HG02678 (cell line): ENCODE measurements around the gene RNF123.
"Not testable (repeated sequence)": the region's sequence is repeated elsewhere in the genome, so short reads cannot be mapped to it uniquely, and the experiment has no call there.

Experiments
- ATAC-seq: cut with Tn5 transposase; IDR thresholded peaks from one replicate; pipeline ENCODE4 v1.9.1; 2021; ENCODE audit warnings: mild to moderate bottlenecking, moderate library complexity; ENCODE audit not compliant: unreplicated experiment

The RNF123 gene

GRCh38 chr3:49734752-49735151 is 45.4 kb downstream of the RNF123 start:
- no peak for ATAC-seq

GRCh38 chr3:49738067-49738713 is 48.8 kb downstream of the RNF123 start:
- ATAC-seq = no peak

GRCh38 chr3:49740427-49740826 is 51.1 kb downstream of the RNF123 start:
- ATAC-seq = no peak

GRCh38 chr3:49745986-49746385 is 56.6 kb downstream of the RNF123 start:
- ATAC-seq = no peak

GRCh38 chr3:49747792-49748480 is 58.6 kb downstream of the RNF123 start:
- ATAC-seq = no peak

- not testable (repeated sequence) for ATAC-seq
Observed at GRCh38 chr3:49748874-49749273, 59.5 kb downstream of the RNF123 start.

- ATAC-seq = no peak
Observed at GRCh38 chr3:49750056-49750455, 60.7 kb downstream of the RNF123 start.

- ATAC-seq = no peak
Observed at GRCh38 chr3:49751501-49751900, 62.1 kb downstream of the RNF123 start.

GRCh38 chr3:49754536-49754935 is 65.2 kb downstream of the RNF123 start:
- ATAC-seq = no peak

GRCh38 chr3:49756036-49756435 is 66.7 kb downstream of the RNF123 start:
- ATAC-seq = no peak

GRCh38 chr3:49757197-49757596 is 67.8 kb downstream of the RNF123 start:
- no peak for ATAC-seq

GRCh38 chr3:49759226-49759625 is 69.9 kb downstream of the RNF123 start:
- no peak for ATAC-seq

- no peak for ATAC-seq
Observed at GRCh38 chr3:49761661-49762060, 72.3 kb downstream of the RNF123 start.

GRCh38 chr3:49763981-49764380 is 74.6 kb downstream of the RNF123 start:
- no peak for ATAC-seq

- ATAC-seq = no peak
Observed at GRCh38 chr3:49769286-49769915, 80.0 kb downstream of the RNF123 start.

- no peak for ATAC-seq
Observed at GRCh38 chr3:49769926-49770325, 80.6 kb downstream of the RNF123 start.
